Measurements from ENCODE around the gene CAPN7.

- TF ChIP-seq CTCF (IDR thresholded peaks at IDR 0.05) (no peak), POLR2A (IDR thresholded peaks at IDR 0.05) (no peak)
These were observed 873 bp downstream of the CAPN7 start for GRCh38 chr3:15206662-15207576.

Measured in ovary (tissue), 3 donors.